Left kidney (tissue), 2 donors: ENCODE data around the gene OSBPL7. TPM values are rescaled to one million over a fixed set of nuclear protein-coding genes. Genes with fewer than 3 reads are reported as not detected.

Experiments used
- DNase-seq: peaks from one replicate; pipeline ENCODE4 v3.0.0-alpha.2; 2013
- polyA plus RNA-seq: library from polyadenylated mRNA; unstranded; fragments of 120-200 nt; gene quantifications from one replicate; pipeline ENCODE4 v1.2.1, GENCODE V29; 2013; ENCODE audit not compliant: insufficient read length

Gene OSBPL7
- polyA plus RNA-seq, 1 donor: 16.7 TPM

DNA sequence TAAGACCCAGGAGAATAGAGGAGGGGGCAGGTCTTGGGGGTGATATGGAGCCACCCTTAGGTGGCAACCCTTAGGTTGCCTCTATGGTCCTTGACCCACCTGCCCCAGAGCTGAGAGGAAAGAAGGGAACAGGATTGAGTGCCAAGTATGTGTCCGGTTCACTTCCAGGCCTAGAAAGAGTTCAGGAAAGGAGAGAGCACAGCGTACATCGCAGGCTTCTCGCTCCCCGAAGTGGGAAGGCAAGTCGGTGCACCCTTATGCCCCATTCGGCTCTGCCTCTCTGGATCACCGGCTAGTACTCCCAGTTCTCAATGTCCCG, 28.7 kb upstream of the OSBPL7 start:
- DNase-seq: no peak

DNA sequence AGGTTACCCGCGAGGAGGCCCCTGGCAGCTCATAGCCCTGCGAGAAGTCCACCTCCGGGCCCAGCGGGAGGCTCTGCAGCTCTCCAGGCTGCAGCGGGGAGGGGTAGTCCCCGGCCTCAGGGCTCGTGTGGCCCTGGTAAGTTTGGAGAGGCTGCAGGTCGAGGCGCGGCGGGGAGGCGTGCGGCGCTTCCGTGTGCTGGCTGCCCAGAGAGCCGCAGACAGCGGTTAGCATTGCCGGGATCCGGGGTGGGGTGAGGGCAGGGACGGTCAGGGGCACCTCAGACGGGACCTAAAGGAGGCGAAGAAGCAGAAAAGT, 26.6 kb upstream of the OSBPL7 start:
- DNase-seq: no peak

DNA sequence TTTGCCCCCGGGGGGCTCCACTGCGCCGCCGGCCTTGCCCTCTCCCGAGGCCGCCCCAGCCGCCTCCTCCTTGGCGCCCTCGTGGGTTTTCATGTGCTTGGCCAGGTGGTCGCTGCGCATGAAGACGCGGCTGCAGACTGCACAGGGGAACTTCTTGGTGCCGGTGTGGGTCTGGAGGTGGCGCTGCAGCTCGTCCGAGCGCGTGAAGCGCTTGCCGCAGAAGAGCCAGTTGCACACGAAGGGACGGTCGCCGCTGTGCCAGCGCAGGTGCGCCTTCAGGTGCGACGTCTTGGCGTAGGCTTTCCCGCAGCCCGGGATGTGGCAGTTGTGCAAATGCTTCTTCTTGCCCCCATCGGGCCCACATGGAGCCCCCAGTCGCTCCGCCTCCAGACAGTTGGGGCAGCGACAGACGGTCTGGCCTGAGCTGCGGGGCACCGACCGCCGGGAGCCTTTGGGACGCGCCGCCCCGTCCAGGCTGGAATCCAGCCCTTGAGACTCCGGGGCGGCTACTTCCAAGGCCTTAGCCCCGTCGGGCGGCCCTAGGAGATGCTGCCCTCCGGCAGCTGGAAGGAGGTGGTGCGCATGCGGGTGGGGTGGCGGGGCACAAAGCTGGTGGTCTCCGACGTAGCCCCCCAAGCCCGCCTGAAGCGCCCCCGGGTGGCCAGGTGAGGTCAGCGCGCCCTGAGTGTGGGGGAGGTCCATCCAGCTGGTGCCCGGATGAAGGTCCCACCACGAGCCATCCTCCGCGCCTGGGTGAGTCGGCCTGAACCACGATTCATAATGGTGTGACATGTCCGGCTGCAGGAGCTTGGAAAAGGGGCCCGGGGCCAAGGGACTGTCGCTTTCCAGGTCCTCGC, 26.0 kb upstream of the OSBPL7 start:
- DNase-seq: no peak

DNA sequence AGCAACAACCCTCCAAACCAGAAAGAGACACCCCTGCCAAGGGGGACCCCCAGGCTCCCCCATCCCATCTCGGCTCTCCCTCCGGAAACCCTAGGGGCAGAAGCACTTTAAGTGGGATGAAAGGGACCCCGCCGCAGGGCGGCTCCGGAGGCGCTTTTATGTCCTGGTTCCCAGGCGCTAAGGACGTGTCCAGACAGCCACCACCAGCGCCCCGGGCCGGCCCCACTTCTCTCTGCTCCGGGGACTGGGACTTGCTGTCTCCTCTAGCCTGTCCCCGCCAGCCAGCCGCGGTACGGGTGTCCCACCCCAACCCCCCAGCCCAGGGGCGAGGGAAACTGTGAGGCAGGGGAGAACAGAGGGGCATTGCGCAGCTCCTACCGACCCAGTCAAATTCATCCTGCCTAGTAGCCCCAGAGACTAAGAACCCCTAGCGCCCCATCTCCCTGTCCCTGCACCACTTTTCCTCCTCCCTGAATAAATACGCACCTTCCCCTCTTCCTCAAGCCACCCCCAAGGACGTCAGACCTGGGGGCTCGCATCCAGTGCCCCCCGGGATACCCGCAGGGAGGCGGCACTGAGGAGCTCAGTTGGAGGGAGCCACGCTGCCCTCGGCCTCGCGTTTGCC, 25.2 kb upstream of the OSBPL7 start:
- no peak for DNase-seq

DNA sequence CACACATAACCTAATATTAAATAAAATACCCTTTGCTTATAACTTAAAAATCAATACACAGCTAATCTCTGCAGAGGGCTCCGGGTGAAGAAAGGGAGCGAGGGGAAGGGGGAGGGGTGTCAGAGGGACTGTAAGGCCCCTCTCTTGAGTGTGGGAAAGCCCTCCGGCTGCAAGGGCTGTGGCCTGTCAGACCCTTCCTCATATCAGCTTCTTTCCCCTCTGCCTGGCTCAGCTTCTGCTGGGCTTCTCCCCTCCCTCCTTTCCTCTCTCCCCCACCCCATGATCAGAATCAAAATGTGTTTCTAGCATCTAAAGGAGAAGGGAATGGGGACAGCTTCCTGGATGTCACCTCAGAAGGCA, 24.1 kb upstream of the OSBPL7 start:
- DNase-seq: no peak

DNA sequence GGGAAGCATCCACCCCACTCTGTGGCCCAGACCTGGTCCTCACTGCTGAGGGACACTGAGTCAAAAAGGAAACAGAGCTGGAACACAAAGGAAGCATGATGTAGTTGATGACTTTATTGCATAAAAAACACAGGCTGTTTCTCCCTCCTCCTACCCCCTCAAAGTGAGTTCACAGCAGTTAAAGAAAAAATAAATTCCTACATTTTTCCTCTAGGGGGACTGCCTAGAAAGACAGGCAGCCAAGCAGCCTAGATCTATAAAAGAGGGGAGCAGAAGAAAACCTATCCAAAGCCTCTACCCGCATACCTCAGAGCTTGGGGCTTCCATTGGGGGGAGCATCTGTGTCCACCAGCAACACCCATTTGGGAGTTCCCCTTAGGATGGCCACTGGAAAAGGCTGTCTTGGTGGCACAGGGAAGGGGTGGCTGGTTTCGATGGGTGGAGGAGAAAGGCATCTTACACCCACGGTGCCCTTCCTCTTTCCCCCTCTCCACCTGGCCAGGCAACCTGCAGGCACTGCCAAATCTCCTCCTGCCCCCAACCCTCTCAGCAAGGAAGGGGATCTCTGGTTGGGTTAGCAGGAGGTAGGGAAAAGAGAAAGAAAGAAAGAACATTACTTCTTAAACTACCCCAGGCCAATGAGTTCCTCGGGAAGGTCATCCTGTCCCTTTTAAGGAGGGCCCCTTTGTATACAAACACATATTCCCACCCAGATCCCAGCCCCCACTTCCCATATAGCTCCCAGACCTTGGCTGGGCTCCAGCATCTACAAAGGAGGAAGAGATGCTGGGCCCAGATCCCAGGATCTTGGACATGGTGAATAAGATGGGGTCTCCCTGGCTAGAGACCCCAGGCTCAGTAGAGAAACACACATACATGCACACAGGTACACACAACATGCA, 23.5 kb upstream of the OSBPL7 start:
- DNase-seq: no peak

DNA sequence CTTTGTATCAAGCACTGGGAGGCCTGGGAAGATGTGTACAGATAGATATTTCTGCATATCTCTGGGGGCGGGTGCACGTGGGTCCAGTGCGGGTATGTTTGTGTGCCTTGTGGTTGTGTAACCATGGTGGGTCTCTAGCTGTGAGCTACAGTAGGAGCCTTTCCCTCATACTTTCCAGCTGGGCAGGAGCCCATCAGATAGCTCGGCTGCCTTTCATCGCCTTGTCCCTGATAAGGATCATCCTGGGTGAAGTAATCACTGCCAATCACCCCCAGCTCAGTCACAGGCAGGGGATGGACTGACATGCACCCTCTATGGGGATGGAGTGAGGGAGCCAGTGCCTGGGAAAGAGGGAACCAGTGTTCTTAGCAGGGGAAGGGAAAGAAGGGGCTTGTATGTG, 22.6 kb upstream of the OSBPL7 start:
- no peak for DNase-seq

DNA sequence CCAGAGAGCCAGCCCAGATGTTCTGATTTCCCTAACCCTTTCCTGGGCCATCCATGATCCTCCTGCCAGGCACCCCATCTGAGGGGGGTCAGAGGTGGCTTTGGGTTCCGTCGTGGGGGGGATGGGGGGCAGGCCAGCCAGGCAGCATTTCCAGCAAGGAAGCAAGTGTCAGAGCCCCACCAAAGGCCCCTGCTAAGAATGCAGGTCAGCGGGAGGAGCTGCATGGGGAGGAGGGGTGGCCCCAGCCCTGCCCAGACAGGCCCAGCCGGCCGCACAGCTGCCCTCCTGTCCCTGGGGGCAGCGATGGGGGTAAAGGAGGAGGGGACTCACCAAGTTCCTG, 21.8 kb upstream of the OSBPL7 start:
- no peak for DNase-seq

DNA sequence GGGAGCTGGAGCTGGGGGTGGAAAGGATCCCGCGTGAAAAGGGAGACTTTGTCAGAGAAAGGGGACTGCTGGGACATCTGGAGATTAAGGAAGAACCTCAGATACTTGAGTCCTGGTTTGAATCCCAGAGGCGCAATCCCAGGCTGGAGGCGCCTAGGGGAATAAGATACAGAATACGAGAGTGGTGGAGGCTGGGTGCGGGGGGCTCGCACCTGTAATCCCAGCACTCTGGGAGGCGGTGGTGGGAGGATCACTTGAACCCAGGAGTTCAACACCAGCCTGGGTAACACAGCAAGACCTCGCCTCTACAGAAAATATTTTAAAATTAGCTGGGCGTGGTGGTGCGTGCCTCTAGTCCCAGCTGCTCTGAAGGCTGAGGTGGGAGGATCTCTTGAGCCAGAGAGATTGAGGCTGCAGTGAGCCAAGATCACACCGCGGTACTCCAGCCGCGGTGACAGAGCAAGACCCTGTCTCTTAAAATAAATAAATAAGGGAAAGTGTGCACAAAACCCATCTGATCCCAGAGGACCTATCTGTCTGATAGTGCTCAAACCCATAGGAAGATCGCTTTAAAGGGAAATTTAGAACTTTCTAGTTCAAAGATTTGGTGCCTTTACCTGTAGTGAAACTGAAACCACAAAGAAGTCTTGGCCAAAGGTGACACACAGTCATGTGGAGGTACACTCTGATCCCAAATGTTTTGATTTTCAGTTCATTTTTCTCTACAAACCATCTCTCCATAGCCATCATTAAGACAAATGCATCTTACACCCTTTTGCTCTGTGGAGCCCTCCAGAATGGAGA, 20.1 kb upstream of the OSBPL7 start:
- DNase-seq: no peak

DNA sequence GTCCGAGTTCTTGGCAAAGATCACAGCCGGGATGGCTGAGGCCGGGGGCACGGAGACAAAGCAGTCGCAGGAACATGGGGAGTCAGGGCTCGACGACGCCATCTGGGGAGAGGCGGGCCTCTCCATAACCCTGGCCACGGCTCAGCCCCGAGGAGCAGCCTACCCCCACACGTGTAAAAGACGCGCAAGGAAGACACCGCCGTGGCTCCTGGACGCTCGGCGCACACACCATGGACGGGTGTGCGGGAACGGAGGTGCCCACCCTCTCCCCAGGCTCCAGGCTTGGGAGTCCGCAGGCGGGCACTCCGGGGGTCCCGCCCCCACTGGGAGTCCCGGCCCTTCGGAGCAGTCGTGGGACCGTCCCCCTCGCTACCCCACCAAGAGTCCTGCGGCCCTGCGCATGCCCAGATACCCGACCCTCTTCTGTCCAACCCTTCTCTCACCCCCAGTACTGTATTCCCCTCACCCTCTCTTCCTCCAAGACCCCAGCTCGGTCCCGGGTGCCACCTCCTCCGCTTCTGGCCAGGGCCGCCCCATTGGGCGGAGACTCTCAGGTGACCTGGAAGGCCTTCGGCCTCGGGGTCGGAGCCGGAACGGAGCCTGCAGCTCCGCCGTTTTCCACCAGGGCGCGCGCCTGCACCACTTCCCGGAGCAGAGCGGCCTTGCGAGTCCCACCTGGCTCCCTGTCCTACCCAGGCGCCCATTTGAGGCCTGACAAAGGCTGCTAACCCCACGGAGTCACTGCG, 19.3 kb upstream of the OSBPL7 start, which contains the start of gene SCRN2:
SCRN2 (minus strand) TSS at position 532 of the 746 bp plus-strand sequence; CDS start at position 102, 430 bp downstream.
- peak; percentile 87 for DNase-seq

DNA sequence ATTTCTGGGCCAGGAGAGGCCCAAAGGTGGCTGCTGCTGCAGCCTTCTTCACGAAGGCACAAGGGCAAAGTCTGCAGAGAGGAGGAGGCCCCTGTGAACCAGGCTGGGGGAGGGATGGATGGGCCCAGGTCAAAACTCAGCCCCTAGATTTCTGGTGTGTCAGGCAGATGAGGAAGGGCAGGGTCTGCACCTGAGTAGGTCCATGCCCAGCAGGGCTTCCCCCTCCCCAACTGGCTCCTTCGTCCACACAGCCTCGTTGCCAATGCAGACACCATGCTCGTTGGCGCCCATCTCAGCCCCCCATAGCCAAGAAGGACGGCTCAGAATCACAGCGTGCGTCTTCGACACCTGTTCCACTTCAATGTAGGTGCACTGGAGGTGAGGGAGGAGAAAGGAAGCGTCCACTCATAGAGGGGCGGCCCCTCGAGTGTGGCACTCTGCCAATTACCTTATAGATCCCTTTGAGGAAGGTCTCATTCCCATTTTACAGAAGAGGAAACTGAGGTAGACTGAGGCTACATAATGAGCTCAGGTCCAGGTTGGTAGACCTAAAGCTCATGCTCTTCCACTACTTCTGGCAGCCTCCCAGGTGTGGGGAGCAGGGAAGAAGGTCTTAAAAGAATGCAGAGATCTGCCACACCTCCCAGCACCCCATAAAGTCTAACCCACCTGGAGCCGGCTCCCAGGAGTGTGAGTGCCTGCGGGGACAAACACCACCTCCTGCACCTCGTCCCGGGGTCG, 18.6 kb upstream of the OSBPL7 start:
- DNase-seq: no peak

DNA sequence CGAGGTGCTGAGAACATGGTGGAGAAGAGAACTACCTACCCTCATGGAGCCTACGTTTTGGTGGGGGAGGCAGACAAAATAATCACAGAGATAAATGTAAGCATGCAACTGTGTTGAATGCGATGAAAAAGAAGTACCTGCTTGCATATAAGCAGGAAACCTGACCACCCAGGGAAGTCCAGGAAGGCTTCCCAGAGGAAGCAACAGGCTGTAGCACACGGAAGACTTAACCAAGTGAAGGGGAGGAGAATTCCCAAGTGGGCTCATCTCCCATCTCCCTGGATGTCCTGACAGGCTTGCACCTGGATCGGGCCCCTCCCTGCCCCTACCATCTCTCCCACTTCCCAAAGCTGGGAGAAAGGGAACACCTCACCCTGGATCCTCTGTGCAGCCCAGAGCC, 17.5 kb upstream of the OSBPL7 start:
- DNase-seq: no peak

DNA sequence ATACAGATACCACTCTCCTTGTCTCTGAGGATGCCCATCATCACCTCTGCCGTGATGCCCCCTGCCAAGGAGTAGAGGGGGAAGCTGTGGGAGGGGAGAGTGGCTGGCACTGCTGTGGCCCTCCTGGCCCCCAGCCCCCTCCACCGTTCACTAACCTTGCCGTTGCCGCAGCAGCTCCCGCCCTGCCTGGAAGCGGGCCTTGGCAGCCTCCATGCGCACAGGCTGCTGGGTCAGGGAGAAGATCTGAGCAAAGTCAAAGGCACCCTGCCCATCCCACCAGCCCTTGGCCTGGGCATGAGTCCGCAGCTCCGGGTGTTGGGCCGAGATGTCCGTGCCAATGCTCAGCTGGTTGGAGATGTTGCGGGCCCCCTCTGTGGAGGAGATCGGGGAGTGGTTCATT, 17.0 kb upstream of the OSBPL7 start:
- no peak for DNase-seq

DNA sequence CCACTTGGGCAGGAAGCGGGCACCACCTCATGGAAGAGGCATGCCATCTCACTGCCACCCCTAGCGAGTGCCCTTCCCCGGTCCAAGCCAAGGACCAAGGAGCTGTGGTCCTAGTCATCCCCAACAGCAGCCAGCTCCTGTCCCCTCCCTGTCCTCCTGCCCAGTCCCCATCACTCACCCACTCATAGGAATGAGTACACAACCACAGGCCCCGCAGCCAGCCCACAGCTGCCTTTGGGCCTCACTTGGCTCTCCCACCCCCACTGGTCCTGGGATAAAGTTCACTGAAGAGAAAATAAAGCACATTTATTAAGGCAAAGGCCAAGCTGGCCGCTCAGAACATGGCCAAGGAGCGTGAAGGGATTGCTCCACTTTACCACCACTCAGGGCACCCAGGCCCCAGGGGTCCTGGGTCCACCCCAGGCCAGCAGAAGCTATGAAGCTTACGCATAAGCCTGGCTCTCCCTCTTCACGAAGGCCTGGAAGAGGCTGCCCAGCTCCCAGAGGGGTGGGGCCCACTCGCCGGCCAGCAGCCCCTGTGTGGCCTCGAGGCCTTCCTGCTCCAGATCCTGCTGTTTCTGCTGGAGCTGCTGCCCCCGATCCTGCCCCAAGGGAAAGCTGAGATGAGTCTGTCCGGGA, 15.9 kb upstream of the OSBPL7 start:
- no peak for DNase-seq

DNA sequence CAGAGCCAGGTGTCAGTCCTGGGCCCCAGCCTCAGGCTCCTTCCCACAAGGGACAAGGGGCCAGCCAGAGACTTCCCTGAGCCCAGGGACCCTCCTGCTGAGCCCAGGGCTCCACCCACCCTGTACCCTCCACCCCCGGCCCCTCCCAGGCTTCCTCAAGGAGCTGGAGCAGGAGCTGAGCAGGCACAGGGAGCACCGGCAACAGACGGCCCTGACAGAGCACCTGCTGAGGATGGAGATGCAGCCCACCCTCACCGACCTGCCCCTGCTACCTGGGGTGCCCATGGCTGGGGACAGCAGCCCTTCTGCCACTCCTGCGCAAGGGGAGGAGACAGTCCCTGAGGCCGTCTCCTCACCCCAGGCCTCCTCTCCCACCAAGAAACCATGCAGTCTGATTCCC, 15.0 kb upstream of the OSBPL7 start:
- no peak for DNase-seq

DNA sequence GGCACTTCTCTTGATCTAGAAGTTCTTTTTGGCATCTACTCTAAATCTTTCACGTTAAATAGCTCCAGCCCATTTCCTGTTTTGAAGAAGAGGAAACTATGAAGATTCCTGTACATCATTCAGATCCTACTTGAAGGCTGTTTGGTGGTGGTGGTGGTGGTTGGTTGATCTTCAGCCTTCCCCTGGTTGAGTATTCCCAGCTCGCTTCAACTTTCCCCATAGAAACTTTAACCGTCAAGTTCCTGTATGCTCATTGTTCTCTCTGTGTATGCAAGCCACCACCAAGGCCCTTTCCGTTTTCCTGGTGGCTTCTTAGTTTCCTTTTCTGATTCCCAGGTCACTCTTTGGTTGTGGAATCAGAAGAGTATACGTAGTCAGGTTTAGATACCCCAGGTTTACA, 13.2 kb upstream of the OSBPL7 start:
- DNase-seq: no peak

DNA sequence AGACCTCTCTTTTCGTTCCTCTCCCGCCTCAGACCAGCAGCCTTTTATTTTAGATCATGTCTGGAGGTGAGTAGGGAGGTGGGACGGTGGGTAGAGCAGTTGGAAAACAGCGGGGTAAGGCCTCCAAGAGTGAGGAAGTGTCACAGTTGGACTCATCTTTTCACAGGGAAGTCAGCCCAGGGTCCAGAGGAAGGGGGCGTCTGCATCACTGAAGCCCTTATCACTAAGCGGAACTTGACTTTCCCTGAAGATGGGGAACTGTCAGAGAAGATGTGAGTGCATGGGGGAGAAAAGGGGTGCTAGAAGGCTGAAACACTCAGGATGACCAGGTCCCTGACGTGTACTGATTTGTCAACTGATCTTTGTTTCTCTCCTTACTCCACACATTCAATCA, 10.3 kb upstream of the OSBPL7 start:
- no peak for DNase-seq

DNA sequence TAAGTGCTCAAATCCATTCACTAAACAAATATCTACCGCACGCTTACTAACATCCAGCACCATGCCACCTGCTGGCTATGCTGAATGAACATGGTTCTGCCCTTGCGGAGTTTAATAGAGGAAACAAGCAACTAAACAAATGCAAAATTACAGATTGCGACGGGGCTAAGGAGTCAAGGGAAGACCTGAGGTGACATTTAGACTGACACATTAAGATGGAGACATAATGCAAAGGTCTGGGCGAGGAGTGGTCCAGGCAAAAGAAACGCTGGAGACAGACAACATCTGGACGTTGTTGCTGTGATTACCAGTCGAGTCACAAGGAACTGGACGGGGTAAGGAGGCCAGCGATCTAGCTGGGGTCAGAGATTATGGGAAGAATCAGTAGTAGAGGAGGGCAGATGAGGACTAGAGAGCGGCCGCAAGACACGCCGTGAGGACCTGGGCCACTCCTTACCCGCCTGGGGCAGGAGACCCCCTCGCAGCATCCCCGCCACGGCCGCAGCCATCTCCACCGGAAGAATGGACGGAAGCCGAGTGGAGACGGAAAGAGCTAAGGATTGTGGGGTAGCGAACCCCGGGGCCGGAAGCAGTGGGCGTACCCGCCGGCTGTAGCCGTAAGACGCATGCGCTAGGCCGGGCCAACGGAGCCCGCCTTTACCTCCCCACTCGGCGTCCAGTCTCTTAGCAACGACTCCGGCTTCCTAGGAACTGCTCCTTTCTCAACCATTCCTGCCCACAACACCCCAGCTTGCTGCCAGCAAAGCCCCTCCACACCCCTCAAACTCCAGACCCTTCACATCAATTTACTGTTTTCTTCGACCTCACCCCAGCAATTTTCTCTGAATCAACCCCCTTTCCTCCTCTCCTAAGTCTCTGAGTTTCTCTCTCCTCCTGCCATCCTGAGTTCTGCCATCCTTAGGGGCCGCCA, 9.7 kb upstream of the OSBPL7 start, which contains the start of the genes LRRC46 and MRPL10:
LRRC46 (plus strand) TSS at position 668 of the 931 bp plus-strand sequence. CDS start 320 bp downstream, outside the sequence.
MRPL10 (minus strand) TSS at position 539 of the 931 bp plus-strand sequence; CDS start at position 509, 30 bp downstream.
- DNase-seq: peak; percentile 94
